ENCODE data around the gene ADGRB3.

DNA sequence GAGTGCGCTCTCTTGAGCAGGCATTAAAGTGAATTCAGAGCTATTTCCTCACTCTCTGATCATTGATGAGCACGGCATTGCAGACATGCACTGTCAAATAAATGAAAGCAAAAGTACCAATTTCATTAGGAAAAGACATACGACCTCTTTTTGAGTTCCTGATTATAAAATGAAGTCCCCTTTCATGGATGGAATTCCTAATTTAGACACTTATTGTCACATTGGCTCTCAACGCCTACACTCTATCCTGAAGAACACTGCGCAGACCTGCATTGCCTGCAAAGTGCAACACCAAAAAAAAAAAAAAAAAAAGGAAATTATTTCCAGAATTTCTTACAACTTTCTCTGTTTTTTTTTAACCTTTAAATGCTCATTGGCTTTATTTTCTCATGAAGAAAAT is 1.6 kb downstream of the ADGRB3 start:
- TF ChIP-seq FOXM1 (IDR thresholded peaks at IDR 0.05; ENCODE audit: borderline replicate concordance, low read depth) (no peak), CREB1 (IDR thresholded peaks at IDR 0.05; ENCODE audit: low read depth) (no peak), TAF1 (IDR thresholded peaks at IDR 0.05; ENCODE audit: low read depth) (no peak)

Measured in Ishikawa (cell line).